Uterus (tissue), 4 donors: ENCODE measurements around the gene MYG1. TPM values are rescaled to one million over a fixed set of nuclear protein-coding genes. Genes with fewer than 3 reads are reported as not detected.

Experiments
- DNase-seq, 2 donors: peaks; one replicate each; pipeline ENCODE4 v3.0.0-alpha.2; 2019 to 2020
- H3K27ac ChIP-seq, 2 donors: fragments of 200-600 bp; sonication (generic); 1 replicate in 1 of 2; 2 replicates in 1 of 2; pipeline ENCODE4 v1.5.1; 2016 to 2018
- H3K27me3 ChIP-seq, 2 donors: fragments of 200-600 bp; sonication (generic); one replicate each; pipeline ENCODE4 v1.5.1; 2018 to 2019; ENCODE audit warnings: control low read depth in 1 of 2
- H3K36me3 ChIP-seq, 2 donors: fragments of 200-600 bp; sonication (generic); one replicate each; pipeline ENCODE4 v1.5.1; 2019; ENCODE audit warnings: control low read depth in 1 of 2
- H3K4me1 ChIP-seq, 2 donors: fragments of 200-600 bp; sonication (generic); one replicate each; pipeline ENCODE4 v1.5.1; 2018 to 2019; ENCODE audit warnings: control low read depth in 1 of 2
- H3K4me3 ChIP-seq, 2 donors: fragments of 200-600 bp; sonication (generic); 1 replicate in 1 of 2; 2 replicates in 1 of 2; pipeline ENCODE4 v1.5.1; 2018 to 2019; ENCODE audit warnings: mild to moderate bottlenecking in 1 of 2
- H3K9me3 ChIP-seq, 2 donors: fragments of 200-600 bp; sonication (generic); one replicate each; pipeline ENCODE4 v1.5.1; 2019; ENCODE audit warnings: control low read depth in 1 of 2
- POLR2A ChIP-seq, 2 donors: fragments of 450-650 bp; IDR thresholded peaks; one replicate each; pipeline ENCODE4 v1.6.1; 2016; ENCODE audit warnings: antibody characterized with exemption in 2 of 2, mild to moderate bottlenecking in 1 of 2, moderate library complexity in 1 of 2
- intact Hi-C: fragments of 100-400 bp; cut with DNase I; formaldehyde crosslinking; loops from one replicate; pipeline ENCODE4 v1.15.1; 2023; ENCODE audit warnings: low total_unique reads
- total RNA-seq, 4 donors: library from RNA; depleted of rRNA in 3 of 4; stranded (reverse); fragments of >200 nt in 3 of 4; gene quantifications; one replicate each; pipeline versions ENCODE4 v1.1.0 to v1.2.4, GENCODE V29; 2014 to 2023
- TF ChIP-seq, protein P1 (sequence below), 4 experiments: fragments of 200-600 bp in 2 of 4; fragments of 450-650 bp in 2 of 4; sonication (generic) in 2 of 4; IDR thresholded peaks; one replicate each; pipeline ENCODE4 v1.5.1; 2016 to 2019; ENCODE audit warnings: antibody characterized with exemption in 4 of 4, mild to moderate bottlenecking in 2 of 4, moderate library complexity in 1 of 4
- donor health status: DM: yes; HTN: yes; CAD: no.

Gene MYG1
- total RNA-seq, 4 donors from 2014 or later, result 10.2 to 59.3 (median 33.9) TPM

DNA sequence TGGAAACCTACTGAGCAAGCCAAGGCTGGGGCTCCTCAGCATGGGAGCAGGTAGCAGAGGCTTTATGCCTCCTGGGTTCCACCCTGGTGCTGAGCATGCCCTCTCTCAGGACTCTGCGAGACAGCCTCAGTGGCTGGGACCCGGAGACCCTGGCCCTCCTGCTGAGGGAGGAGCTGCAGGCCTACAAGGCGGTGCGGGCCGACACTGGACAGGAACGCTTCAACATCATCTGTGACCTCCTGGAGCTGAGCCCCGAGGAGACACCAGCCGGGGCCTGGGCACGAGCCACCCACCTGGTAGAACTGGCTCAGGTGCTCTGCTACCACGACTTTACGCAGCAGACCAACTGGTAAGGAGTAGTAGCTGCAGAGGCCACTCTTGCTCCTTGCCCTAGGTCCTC is 23.0 kb upstream of the MYG1 start:
- DNase-seq, result no peak
- intact Hi-C loops, result no loop called here
- no peaks in the 10 kb centered on the region for H3K36me3 ChIP-seq
- no peaks in the 10 kb centered on the region for H3K4me1 ChIP-seq
- no peaks in the 10 kb centered on the region for H3K9me3 ChIP-seq
- H3K27me3 ChIP-seq, result no peaks in the 10 kb centered on the region
- H3K4me3 ChIP-seq, result no peak overlapping the region
- no peak for TF ChIP-seq POLR2A (IDR thresholded peaks at IDR 0.05)
- TF ChIP-seq, protein P1, sequence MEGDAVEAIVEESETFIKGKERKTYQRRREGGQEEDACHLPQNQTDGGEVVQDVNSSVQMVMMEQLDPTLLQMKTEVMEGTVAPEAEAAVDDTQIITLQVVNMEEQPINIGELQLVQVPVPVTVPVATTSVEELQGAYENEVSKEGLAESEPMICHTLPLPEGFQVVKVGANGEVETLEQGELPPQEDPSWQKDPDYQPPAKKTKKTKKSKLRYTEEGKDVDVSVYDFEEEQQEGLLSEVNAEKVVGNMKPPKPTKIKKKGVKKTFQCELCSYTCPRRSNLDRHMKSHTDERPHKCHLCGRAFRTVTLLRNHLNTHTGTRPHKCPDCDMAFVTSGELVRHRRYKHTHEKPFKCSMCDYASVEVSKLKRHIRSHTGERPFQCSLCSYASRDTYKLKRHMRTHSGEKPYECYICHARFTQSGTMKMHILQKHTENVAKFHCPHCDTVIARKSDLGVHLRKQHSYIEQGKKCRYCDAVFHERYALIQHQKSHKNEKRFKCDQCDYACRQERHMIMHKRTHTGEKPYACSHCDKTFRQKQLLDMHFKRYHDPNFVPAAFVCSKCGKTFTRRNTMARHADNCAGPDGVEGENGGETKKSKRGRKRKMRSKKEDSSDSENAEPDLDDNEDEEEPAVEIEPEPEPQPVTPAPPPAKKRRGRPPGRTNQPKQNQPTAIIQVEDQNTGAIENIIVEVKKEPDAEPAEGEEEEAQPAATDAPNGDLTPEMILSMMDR (IDR thresholded peaks at IDR 0.05), result no peak
- H3K27ac ChIP-seq, result no peak overlapping the region

DNA sequence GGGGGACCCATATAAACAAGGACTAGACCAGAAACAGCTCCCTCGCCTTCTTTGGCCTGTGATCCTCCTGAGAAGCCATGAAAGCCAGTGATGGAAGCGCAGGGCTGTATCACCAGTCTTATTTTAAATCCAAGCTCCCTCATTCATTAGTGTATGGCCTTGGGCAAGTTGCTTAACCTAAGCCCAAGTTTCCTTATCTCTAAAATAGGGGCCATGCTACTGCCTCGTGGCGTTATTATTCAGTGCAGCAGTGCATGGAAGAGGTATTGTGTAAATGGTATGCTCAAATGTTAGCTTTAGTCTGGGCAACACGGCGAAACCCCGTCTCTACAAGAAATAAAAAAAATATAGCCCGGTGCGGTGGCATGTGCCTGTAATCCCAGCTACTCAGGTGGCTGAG is 21.5 kb upstream of the MYG1 start:
- TF ChIP-seq, protein P1 (IDR thresholded peaks at IDR 0.05), result no peak
- no peak for TF ChIP-seq POLR2A (IDR thresholded peaks at IDR 0.05)
- Histone ChIP-seq H3K27me3 (no peaks in the 10 kb centered on the region), H3K4me1 (no peaks in the 10 kb centered on the region), H3K27ac (no peak overlapping the region), H3K36me3 (no peaks in the 10 kb centered on the region), H3K9me3 (no peaks in the 10 kb centered on the region), H3K4me3 (no peak overlapping the region)
- intact Hi-C loops, result no loop called here
- DNase-seq, result no peak

DNA sequence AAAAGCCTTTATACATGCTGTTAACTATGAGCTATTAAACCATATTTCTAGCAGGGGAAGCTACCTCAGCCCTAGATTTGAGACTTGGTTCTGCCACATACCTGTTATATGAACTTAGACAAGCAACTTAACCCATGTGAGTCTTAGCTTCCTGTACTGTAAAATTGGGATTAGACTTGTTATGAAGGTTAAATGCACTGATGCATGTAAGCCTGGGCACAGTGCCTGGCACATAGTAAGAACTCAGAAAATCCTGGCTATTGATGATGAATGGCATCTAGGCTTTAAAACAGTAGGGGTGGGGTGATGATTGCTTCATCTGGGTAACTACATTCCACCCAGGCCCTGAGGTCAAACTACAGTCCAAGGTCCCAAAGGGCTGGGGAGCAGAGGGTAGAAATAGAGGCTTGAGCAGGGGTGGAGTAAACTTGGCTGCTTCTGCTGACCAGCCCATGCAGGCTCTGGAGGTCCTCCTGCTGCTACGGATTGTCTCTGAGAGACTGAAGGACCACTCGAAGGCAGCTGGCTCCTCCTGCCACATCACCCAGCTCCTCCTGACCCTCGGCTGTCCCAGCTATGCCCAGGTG is 20.1 kb upstream of the MYG1 start:
- Histone ChIP-seq H3K27ac (no peak overlapping the region), H3K4me3 (no peak overlapping the region), H3K36me3 (no peaks in the 10 kb centered on the region), H3K9me3 (no peaks in the 10 kb centered on the region), H3K4me1 (no peaks in the 10 kb centered on the region), H3K27me3 (no peaks in the 10 kb centered on the region)
- no peak for DNase-seq
- intact Hi-C loops, result no loop called here
- no peak for TF ChIP-seq POLR2A (IDR thresholded peaks at IDR 0.05)
- TF ChIP-seq, protein P1 (IDR thresholded peaks at IDR 0.05), result no peak

DNA sequence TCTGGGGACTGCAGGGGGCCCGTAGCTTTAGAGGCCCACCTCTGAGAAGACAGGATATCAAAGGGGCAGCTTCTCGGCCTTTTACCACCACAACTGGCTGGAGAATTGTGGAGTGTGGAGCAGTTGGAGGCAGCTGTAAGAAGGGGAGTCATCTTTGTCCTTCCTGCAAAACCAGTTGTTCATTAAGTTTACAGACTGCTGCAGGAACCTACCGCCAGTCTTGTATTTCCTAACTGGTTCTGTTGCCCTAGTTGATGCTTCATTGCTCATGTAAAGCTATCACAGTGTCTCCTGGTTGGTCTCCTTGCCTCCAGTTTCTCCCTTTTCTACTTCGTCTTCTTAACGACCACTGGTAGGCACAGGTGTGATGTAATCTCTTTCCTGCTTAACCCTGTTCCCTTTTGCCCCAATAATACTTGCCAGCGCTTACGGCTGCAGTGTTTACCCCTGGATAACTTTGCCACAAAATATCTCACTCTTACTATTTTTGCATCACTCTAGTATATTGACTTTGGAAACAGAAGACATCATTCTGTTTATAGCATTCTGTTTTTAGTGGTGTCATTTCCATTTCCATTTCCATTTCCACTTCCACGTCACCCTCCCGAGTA is 19.5 kb upstream of the MYG1 start:
- Histone ChIP-seq H3K4me1 (no peaks in the 10 kb centered on the region), H3K4me3 (no peak overlapping the region), H3K27me3 (no peaks in the 10 kb centered on the region), H3K36me3 (no peaks in the 10 kb centered on the region), H3K9me3 (no peaks in the 10 kb centered on the region), H3K27ac (no peak overlapping the region)
- no peak for TF ChIP-seq POLR2A (IDR thresholded peaks at IDR 0.05)
- TF ChIP-seq, protein P1 (IDR thresholded peaks at IDR 0.05), result no peak
- no peak for DNase-seq
- intact Hi-C loops, result loop anchor here (10.0 kb wide), 1 partner anchor 65 kb away; no protein-coding TSS in a partner anchor

DNA sequence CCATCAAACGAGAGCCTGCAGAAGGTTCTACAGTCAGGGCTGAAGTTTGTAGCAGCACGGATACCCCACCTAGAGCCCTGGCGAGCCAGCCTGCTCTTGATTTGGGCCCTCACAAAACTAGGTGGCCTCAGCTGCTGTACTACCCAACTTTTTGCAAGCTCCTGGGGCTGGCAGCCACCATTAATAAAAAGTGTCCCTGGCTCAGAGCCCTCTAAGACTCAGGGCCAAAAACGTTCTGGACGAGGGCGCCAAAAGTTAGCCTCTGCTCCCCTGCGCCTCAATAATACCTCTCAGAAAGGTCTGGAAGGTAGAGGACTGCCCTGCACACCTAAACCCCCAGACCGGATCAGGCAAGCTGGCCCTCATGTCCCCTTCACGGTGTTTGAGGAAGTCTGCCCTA is 13.0 kb upstream of the MYG1 start:
- Histone ChIP-seq H3K9me3 (no peaks in the 10 kb centered on the region), H3K4me1 (no peaks in the 10 kb centered on the region), H3K36me3 (no peaks in the 10 kb centered on the region), H3K27ac (no peak overlapping the region), H3K27me3 (no peaks in the 10 kb centered on the region), H3K4me3 (no peak overlapping the region)
- no peak for DNase-seq
- TF ChIP-seq, protein P1 (IDR thresholded peaks at IDR 0.05), result no peak
- TF ChIP-seq POLR2A (IDR thresholded peaks at IDR 0.05), result no peak
- intact Hi-C loops, result loop anchor here (10.0 kb wide), 1 partner anchor 72 kb away; no protein-coding TSS in a partner anchor
